K562 (cell line): ENCODE measurements around the gene PDE6B. TPM values are rescaled to one million over a fixed set of nuclear protein-coding genes. Genes with fewer than 3 reads are reported as not detected.

Experiments
- ATAC-seq: fragments of 200-7000 bp; cut with Tn5 transposase; 3 replicates; pipeline ENCODE4 v1.9.1; 2020; ENCODE audit warnings: moderate library complexity
- BruUV-seq: library from RNA; stranded (reverse); fragments of 400-500 nt; replicated peaks from 2 replicates; lab custom pipeline; 2021; lab: Mats Ljungman, UMichigan
- CTCF ChIA-PET: fragments of 300-600 bp; formaldehyde crosslinking; extraction: SDS; loops from one replicate; lab custom pipeline; 2021; ENCODE audit warnings: low intra/inter-chr PET ratio; lab: Yijun Ruan, JAX
- POLR2A ChIA-PET: fragments of 300-600, 350-650 bp; sonication (Branson Sonifier 250); formaldehyde crosslinking; extraction: SDS; loops from one replicate; lab custom pipeline; 2021; ENCODE audit warnings: antibody characterized with exemption, inconsistent platforms; lab: Yijun Ruan, JAX
- DNase-seq, 4 experiments: peaks; one replicate each; pipeline versions ENCODE4 v3.0.0 to v3.0.0-alpha.2; 2011 to 2018; ENCODE audit warnings: low spot score in 3 of 4, mixed read lengths in 3 of 4; ENCODE audit errors: extremely low read depth in 1 of 4
- FAIRE-seq: peaks from 2 replicates; lab custom pipeline; 2011; peaks lifted over from hg19 to GRCh38; lab: Jason Lieb, UNC
- H2AFZ ChIP-seq: 2 replicates; pipeline ENCODE4 v1.6.0; 2011; ENCODE audit warnings: low read depth, low read length, control low read depth, inconsistent platforms
- H3K27ac ChIP-seq: fragments of 200-600 bp; 3 replicates; pipeline ENCODE4 v1.8.0; 2011; ENCODE audit warnings: low read depth, mild to moderate bottlenecking, control low read depth, inconsistent platforms, low read length, moderate library complexity, mixed read lengths; ENCODE audit errors: extremely low read depth
- H3K27me3 ChIP-seq, 2 experiments: fragments of 300-600 bp in 1 of 2; 2 replicates in 1 of 2; 3 replicates in 1 of 2; pipeline versions ENCODE4 v1.6.0 to v1.8.0; 2011; ENCODE audit warnings: inconsistent platforms in 2 of 2, low read length in 2 of 2, mild to moderate bottlenecking in 1 of 2, mixed read lengths in 1 of 2, moderate library complexity in 1 of 2; ENCODE audit not compliant: control insufficient read depth in 2 of 2, insufficient read depth in 2 of 2
- H3K36me3 ChIP-seq: fragments of 300-600 bp; 3 replicates; pipeline ENCODE4 v1.8.0; 2011; ENCODE audit warnings: mild to moderate bottlenecking, low read length, inconsistent platforms; ENCODE audit not compliant: control insufficient read depth, insufficient read depth
- H3K4me1 ChIP-seq, 2 experiments: fragments of 200-600 bp in 1 of 2; replicated peaks in 1 of 2; 2 replicates in 1 of 2; 3 replicates in 1 of 2; pipeline versions ENCODE4 v1.5.1 to v1.8.0; 2011; ENCODE audit warnings: inconsistent platforms in 2 of 2, low read length in 2 of 2, mild to moderate bottlenecking in 1 of 2, mixed read lengths in 1 of 2, moderate library complexity in 1 of 2; ENCODE audit not compliant: control insufficient read depth in 2 of 2, insufficient read depth in 2 of 2
- H3K4me2 ChIP-seq: 2 replicates; pipeline ENCODE4 v1.6.1; 2011; ENCODE audit warnings: low read length, control low read depth, inconsistent platforms, mixed read lengths; ENCODE audit not compliant: insufficient read depth
- H3K4me3 ChIP-seq: fragments of 200-600 bp; sonication (generic), shearing (Covaris generic); 2 replicates; pipeline ENCODE4 v1.5.1; 2016; ENCODE audit warnings: control low read depth, inconsistent platforms
- H3K79me2 ChIP-seq: fragments of 200-600 bp; 3 replicates; pipeline ENCODE4 v1.8.0; 2011; ENCODE audit warnings: low read length, inconsistent platforms; ENCODE audit not compliant: control insufficient read depth, insufficient read depth
- H3K9ac ChIP-seq, 2 experiments: 2 replicates each; pipeline versions ENCODE4 v1.6.0 to v1.6.1; 2011; ENCODE audit warnings: low read depth in 2 of 2, low read length in 2 of 2, control low read depth in 1 of 2, inconsistent platforms in 1 of 2, mild to moderate bottlenecking in 1 of 2, mixed read lengths in 1 of 2; ENCODE audit not compliant: insufficient read depth in 1 of 2
- H3K9me1 ChIP-seq: one replicate; pipeline ENCODE4 v1.6.0; 2011; ENCODE audit warnings: inconsistent platforms, mild to moderate bottlenecking, low read length, moderate library complexity; ENCODE audit not compliant: control insufficient read depth, insufficient read depth
- H3K9me3 ChIP-seq: replicated peaks from 2 replicates; pipeline ENCODE4 v1.5.1; 2011; ENCODE audit warnings: low read depth, low read length, inconsistent platforms; ENCODE audit not compliant: control insufficient read depth, insufficient read depth
- H4K20me1 ChIP-seq: replicated peaks from 2 replicates; pipeline ENCODE4 v1.6.1; 2011; ENCODE audit warnings: low read length, inconsistent platforms, mixed read lengths; ENCODE audit not compliant: control insufficient read depth, insufficient read depth
- ATF1 ChIP-seq, 2 experiments: fragments of 450-650 bp in 1 of 2; IDR thresholded peaks; 2 replicates each; pipeline ENCODE4 v1.6.1; 2016; ENCODE audit warnings: missing compliant biosample characterization in 1 of 2, missing genetic modification characterization in 1 of 2
- HNRNPUL1 ChIP-seq: fragments of 200-400 bp; formaldehyde crosslinking; IDR thresholded peaks from 2 replicates; pipeline ENCODE4 v1.6.1; 2017; ENCODE audit warnings: low read length
- SNRNP70 ChIP-seq: fragments of 200-400 bp; formaldehyde crosslinking; optimal IDR thresholded peaks from 2 replicates; pipeline ENCODE3; 2017; ENCODE audit warnings: low read depth, low read length
- SRSF7 ChIP-seq: fragments of 200-400 bp; formaldehyde crosslinking; optimal IDR thresholded peaks from 2 replicates; pipeline ENCODE3; 2017; ENCODE audit warnings: mild to moderate bottlenecking, low read depth, low read length
- SRSF9 ChIP-seq: fragments of 200-400 bp; formaldehyde crosslinking; IDR thresholded peaks from 2 replicates; pipeline ENCODE4 v1.6.1; 2017; ENCODE audit warnings: low read depth, low read length, borderline replicate concordance
- TEAD2 ChIP-seq: fragments of 450-650 bp; IDR thresholded peaks from 2 replicates; pipeline ENCODE4 v1.6.1; 2016; ENCODE audit warnings: missing genetic modification characterization, control low read depth, missing compliant biosample characterization
- ZNF41 ChIP-seq: fragments of 250-450 bp; sonication (Bioruptor Pico); conservative IDR thresholded peaks from 2 replicates; pipeline ENCODE4 v1.4.0; 2020; ENCODE audit warnings: mild to moderate bottlenecking
- WGBS: fragments of 100-300 bp; shearing (Covaris generic); methylation state at CpG from one replicate; pipeline ENCODE4 v1.1.6; 2016; ENCODE audit warnings: low coverage, mixed read lengths; ENCODE audit not compliant: insufficient coverage; ENCODE audit errors: missing lambda C conversion rate; 5-methylcytosine and 5-hydroxymethylcytosine counted together
- in situ Hi-C: fragments of 300-500 bp; cut with MboI; formaldehyde crosslinking; loops from 4 replicates; pipeline ENCODE4 v1.15.0; 2018; ENCODE audit warnings: inconsistent platforms, mixed read lengths
- intact Hi-C: fragments of 100-400 bp; cut with micrococcal nuclease; formaldehyde crosslinking; loops from 2 replicates; pipeline ENCODE4 v1.14.2; 2022
- polyA plus RNA-seq, 8 experiments: library from polyadenylated mRNA; depleted of rRNA in 4 of 8; stranded (reverse) in 5 of 8; unstranded in 3 of 8; fragments of >200 nt; fragmentation: Nextera tagmentation in 2 of 8; fragmentation: Illumina TruSeq in 1 of 8; extraction: Ambion mirVana in 2 of 8; extraction: Trizol in 1 of 8; gene quantifications; 2 replicates each; pipeline versions ENCODE4 v1.2.1 to v1.2.3, GENCODE V29; 2011 to 2014; ENCODE audit warnings: inconsistent platforms in 1 of 8, missing spikeins in 1 of 8
- total RNA-seq, 7 experiments: library from RNA; depleted of rRNA in 6 of 7; stranded (reverse); fragments of >200 nt in 6 of 7; fragmentation: Illumina TruSeq in 2 of 7; extraction: Trizol in 2 of 7; gene quantifications; 2 replicates each; pipeline versions ENCODE4 v1.2.1 to v1.2.3, GENCODE V29; 2011 to 2021; ENCODE audit warnings: low replicate concordance in 1 of 7
- TF ChIP-seq, protein P1 (sequence below): sonication (generic); formaldehyde crosslinking; IDR thresholded peaks from 2 replicates; pipeline ENCODE4 v1.8.0; 2022; ENCODE audit warnings: mild to moderate bottlenecking, low read depth, missing genetic modification reagents

Gene PDE6B
- total and polyA plus RNA-seq, 9 of the 15 experiments (the other 6 are each of a cell fraction or from before 2014, with no cell fraction given) = 0.04 TPM; not detected in 8

GRCh38 chr4:707929-708630 lies 82.7 kb downstream of the PDE6B start (continued):
- TF ChIP-seq HNRNPUL1 (no peak), SNRNP70 (no peak), ZNF41 (CRISPR knock-in tag) (no peak), ATF1 (CRISPR knock-in tag; IDR thresholded peaks at IDR 0.05) (no peak), ATF1 (tag; IDR thresholded peaks at IDR 0.05) (no peak)

DNA sequence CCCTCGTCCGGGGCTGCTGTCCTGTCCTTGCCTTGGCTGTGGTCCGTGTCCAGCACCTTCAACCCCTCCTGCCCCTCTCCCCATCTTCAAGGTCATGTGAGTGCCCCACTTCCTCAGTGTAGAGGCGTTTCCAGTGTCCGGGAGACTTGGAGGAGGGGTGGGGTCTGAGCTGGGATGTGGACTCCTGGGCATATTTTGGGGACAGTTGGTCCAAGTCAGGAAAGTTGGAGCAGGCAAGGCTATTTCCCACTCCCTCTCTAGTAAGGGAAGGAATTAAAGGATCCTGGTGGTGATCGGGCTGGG lies 83.2 kb downstream of the PDE6B start:
- intact Hi-C loops = no loop called here
- no TSS peak for BruUV-seq

More for the DNA sequence above, 83.2 kb downstream of the PDE6B start:
- ATAC-seq (no peak), FAIRE-seq (no peak), DNase-seq (no peak)
- peaks cover 70% of the 10 kb centered on the region for H3K79me2 ChIP-seq
- no peaks in the 10 kb centered on the region for H3K27me3 ChIP-seq
- in situ Hi-C loops = no loop called here
- ChIA-PET CTCF (no interaction called here), POLR2A (no interaction called here)
- no peak for TF ChIP-seq SRSF9
- TF ChIP-seq, protein P1, sequence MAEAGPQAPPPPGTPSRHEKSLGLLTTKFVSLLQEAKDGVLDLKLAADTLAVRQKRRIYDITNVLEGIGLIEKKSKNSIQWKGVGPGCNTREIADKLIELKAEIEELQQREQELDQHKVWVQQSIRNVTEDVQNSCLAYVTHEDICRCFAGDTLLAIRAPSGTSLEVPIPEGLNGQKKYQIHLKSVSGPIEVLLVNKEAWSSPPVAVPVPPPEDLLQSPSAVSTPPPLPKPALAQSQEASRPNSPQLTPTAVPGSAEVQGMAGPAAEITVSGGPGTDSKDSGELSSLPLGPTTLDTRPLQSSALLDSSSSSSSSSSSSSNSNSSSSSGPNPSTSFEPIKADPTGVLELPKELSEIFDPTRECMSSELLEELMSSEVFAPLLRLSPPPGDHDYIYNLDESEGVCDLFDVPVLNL (CRISPR knock-in tag) = no peak
- no peak for TF ChIP-seq SRSF7
- TF ChIP-seq TEAD2 (tag) = no peak
- H3K4me2 ChIP-seq = no peak overlapping the region
- peak overlapping the region in 1 of 2 experiments; percentile 73; a peak in 2 of 4 replicates for H3K9ac ChIP-seq
- peaks cover 21% of the 10 kb centered on the region; the same call in 2 of the 3 replicates for H3K36me3 ChIP-seq
- H3K4me3 ChIP-seq = no peak overlapping the region
- WGBS = 95% methylated on average over 5 of the region's 6 CpGs
- H2AFZ ChIP-seq = no peak overlapping the region
- H4K20me1 ChIP-seq = no peaks in the 10 kb centered on the region
- no peaks in the 10 kb centered on the region for H3K9me3 ChIP-seq
- no peak overlapping the region for H3K27ac ChIP-seq
- peaks cover 7 to 60% of the 10 kb centered on the region in 2 experiments; a peak in 4 of 5 replicates for H3K4me1 ChIP-seq
- H3K9me1 ChIP-seq = peaks cover 4% of the 10 kb centered on the region
